Globus pallidus (tissue), 1 donor: ENCODE results near the gene EML1.
A peak's percentile ranks its signal among the peaks of the same experiment; 100 is the strongest.

Experiments
- DNase-seq: peaks from one replicate; pipeline ENCODE4 v3.0.0-alpha.2; 2015; ENCODE audit warnings: low spot score

Gene EML1

GRCh38 chr14:99871771-99872170, 78.6 kb downstream of the EML1 start:
- no peak for DNase-seq

- peak; percentile 59 for DNase-seq
Observed at GRCh38 chr14:99872786-99873440, 79.7 kb downstream of the EML1 start.

DNA sequence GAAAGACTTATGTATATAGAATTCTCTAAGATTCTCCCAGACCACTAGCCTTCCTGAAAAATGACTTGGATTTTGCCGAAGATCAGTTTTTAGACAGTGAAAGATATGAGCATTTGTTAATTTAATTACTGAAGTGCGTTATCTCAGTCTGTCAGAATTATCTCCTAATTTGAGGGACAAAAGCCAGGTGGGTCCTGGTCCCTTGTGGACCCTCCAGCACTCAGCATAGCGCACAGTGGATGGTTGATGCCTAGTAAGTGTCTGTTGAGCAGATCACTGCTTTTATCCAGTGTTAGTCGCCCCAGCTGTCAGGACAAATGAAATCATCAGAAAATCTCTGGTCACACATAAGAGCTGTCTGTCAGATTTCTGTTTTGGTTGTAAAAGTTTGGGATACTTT, 80.4 kb downstream of the EML1 start:
- no peak for DNase-seq

DNA sequence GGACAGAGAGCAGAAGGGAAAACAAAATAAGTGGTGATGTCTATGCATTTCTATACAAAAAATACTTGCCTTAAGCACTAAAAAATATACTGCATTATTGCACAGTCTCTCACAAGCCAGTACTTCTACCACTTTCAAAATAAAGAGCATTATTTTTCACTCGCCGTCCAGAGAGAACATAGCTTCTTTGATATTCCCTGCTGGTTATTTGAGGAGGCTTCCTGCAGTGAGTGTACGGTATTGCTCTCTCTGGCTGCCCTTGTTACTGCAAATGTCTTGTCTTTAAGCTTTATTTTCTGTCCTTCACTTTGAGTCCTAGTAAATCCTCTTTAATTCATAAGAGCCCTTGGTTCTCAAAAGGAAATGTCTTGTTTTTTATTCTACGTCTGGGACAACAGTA, 81.1 kb downstream of the EML1 start:
- DNase-seq, result no peak

DNA sequence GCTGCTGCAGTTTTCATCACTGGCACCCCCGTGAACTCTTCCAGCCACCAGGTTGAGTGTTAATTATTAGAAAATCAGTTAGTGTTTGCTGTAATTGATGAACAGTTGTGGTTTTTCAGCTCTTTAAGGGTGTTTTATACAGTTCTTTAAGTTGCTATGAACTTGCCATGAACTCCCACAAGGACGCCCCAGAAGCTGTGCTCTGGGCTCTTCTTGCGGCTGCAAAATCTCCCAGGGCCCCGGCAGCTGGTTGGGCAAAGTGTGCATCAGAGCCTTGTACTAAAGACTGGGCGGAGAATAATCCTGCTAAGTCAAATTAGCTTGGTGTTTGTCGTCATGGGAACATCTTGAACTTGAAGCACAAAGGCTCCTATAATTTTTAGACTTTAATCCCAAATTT, 82.2 kb downstream of the EML1 start:
- DNase-seq, result no peak

DNA sequence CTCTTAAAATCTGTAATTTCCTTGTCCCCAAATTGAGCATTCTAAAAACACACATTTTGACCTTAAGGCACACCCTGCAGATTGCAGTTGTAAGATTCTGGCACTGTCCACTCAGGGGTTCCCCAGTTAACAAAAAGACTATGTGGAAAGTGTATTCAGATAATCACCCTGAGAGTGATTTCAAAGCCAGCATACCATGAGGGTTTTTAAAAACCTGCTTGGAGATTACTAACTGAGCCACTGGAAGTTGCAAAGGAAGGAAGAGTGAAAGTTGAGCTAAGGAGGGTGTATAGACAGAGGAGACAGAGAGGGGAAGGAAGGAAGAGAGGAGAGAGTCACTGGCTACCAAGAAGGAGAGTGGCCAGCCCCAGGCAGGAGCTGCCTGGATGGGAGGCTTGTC, 82.6 kb downstream of the EML1 start:
- no peak for DNase-seq

GRCh38 chr14:99876406-99876805, 83.2 kb downstream of the EML1 start:
- DNase-seq, result no peak

DNA sequence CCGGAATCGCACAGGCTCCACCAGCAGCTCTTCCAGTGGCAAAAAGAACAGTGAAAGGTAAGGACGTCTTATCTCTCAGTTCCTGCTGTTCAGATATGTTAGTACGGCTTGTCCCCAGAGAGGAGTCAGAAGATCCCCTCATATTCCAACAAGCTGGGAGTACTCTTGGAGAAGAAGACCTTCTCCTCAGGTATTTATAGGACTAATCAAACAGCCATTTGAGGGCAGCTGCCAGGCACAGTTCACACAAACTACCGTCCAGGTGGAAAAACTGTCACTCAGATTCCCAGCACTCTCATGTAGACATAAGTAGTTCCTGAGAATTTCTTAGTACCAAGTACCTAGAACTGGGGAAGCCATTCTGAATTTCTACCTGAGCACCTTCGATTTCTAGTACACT, 85.3 kb downstream of the EML1 start:
- DNase-seq, result no peak

- no peak for DNase-seq
Observed at GRCh38 chr14:99879401-99880295, 86.4 kb downstream of the EML1 start.

- peak; percentile 84 for DNase-seq
Observed at GRCh38 chr14:99880651-99881420, 87.6 kb downstream of the EML1 start.

- DNase-seq, result no peak
Observed at GRCh38 chr14:99883866-99884650, 90.8 kb downstream of the EML1 start.

DNA sequence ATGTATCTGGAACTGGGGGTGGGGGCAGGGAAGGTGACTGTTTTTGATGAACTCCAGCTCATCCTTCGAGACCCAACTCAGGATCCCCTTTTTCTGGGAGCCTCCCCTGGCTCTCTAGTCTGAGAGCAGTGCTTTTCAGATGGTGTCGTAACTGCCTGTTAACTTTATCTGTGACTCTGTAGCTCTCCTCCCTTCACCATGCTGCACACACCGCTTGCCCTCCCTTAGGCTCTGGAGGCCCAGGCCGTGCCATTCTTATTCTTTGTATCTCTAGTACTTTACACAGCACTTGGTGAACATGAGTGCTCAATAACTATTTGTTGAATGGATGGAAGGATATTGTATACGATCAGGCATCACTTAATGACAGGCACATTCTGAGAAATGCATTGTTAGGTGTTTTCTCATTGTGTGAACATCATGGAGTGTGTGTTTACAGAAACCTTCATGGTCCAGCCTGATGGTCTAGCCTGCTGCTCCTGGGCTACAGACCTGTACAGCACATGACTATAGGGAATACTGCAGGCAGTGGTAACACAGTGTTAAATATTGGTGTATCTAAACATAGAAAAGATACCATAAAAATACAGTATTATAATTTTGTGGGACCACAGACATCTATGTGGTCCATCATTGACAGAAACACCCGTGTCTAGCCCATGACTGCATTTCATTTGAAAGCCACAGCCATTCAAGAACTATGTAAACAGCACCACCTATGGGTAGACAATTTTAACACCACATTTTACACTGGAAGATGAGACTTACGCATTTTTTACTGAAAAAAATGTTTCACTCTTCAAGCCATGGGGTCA, 91.8 kb downstream of the EML1 start:
- DNase-seq, result peak; percentile 79

DNA sequence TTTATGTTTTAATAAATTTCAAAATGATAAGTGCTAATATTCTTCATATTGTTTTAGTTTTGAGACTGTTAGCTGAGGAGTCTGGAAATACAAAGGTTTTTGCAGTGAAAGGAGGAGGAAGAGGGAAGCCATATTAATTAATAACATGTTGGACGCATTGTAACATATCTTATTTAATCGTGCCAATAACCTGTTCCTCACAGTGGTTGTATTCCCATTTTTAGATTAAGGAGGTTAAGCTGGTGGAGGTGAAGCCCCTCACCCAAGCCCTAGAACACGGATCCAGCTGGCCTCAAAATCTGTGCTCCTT, 92.4 kb downstream of the EML1 start:
- DNase-seq, result no peak

- DNase-seq, result no peak
Observed at GRCh38 chr14:99887407-99887806, 94.2 kb downstream of the EML1 start.

GRCh38 chr14:99888149-99888548, 94.9 kb downstream of the EML1 start:
- DNase-seq, result no peak

DNA sequence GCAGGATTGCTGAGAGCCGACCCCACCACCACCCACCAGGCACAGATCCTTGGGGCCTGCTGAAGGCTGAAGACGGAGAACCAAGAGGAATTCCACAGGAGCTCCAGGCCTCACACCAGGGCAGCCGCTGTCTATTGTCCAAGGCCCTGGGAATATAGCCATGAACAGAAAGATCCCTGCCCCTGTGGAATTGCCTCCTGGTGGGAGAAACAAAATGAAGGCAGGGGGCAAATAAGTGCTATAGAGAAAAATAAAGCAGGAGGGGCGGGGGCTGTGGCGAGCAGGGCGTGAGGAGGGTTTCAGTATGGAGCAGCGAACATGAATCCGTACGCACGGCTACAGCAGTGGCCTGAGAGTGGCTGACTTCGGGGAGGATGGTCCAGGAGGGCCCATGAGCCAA, 96.1 kb downstream of the EML1 start:
- DNase-seq, result no peak

GRCh38 chr14:99891266-99891665, 98.1 kb downstream of the EML1 start:
- DNase-seq, result no peak

DNA sequence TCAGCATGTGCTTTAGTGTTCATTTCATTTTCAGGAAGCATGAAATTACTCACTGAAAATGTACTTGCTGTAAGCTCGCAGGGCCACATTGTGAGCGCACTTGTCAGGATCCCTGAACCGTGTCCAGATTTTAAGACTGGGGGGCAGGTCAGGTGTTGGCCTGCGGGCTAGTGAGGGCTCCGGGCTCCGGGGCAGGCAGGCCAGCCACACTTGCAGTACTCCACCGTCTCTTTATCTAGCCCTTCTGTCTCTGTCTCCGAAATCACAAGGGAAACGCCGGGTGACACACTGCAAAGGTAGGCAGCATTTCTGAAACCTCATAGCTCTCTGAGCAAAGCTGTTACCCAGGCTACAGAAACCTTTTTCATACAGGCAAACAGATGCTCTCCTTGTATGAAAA, 98.7 kb downstream of the EML1 start:
- no peak for DNase-seq

DNA sequence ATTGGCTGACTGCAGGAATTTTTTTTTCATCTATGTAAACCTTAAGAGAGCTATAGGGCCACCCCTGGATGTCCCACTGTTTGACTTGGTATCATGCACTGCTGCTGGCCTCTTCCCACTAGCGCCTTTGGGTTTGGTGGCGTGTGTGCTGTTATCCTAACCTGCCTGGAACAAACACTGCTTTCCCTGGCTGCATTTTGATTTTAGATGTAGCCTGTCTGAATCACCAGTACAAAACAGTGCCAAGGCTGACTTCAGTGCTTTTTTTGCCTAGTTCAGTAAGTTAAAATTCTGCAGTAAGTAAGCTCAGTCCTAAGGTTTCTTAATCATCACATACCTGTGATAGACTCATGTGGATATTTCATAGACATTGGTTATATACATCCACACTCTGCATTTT, 99.2 kb downstream of the EML1 start:
- no peak for DNase-seq

GRCh38 chr14:99896361-99896760, 103.1 kb downstream of the EML1 start:
- DNase-seq, result no peak

DNA sequence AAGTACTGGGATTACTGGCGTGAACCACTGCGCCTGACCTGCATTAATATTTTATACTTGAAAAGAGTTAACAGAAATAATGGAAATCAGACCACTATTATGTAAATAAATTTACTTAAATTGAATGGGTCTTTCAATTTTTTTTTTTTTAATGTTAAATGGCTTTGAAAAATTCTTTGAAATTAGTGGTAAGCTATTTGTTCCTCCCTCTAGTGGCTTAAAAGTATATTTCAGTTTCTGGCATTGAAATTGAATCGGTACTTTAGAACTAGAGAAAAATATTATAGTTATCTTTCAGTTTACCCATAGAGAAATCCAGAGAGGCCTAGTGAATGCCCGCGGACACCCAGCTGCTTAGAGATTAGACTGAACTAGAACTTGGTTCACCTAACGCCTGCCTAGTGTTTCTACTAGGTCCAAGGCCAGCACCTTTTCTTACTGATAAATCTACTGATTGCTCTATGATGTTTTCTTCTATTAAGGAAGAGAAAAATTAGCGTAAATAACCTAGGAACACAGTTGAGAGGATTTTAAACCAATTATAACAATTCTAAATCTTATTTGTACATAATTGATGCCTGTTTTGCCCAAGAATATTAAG, 106.5 kb downstream of the EML1 start:
- no peak for DNase-seq
